OCI-LY7 (cell line): Measurements from ENCODE around the gene SLC13A3.

Source experiments
- EZH2phosphoT487 ChIP-seq: fragments of 200-600 bp; sonication (generic); IDR thresholded peaks from 2 replicates; pipeline ENCODE4 v1.6.1; 2018; ENCODE audit warnings: low read depth, borderline replicate concordance, mild to moderate bottlenecking, mixed run types, antibody characterized with exemption, low read length, moderate library complexity, mixed read lengths
- TF ChIP-seq, protein P1 (sequence below): fragments of 200-600 bp; sonication (generic); conservative IDR thresholded peaks from 2 replicates; pipeline ENCODE4 v1.5.1; 2014; ENCODE audit warnings: mild to moderate bottlenecking, antibody characterized with exemption, low read length, moderate library complexity, mixed read lengths

DNA sequence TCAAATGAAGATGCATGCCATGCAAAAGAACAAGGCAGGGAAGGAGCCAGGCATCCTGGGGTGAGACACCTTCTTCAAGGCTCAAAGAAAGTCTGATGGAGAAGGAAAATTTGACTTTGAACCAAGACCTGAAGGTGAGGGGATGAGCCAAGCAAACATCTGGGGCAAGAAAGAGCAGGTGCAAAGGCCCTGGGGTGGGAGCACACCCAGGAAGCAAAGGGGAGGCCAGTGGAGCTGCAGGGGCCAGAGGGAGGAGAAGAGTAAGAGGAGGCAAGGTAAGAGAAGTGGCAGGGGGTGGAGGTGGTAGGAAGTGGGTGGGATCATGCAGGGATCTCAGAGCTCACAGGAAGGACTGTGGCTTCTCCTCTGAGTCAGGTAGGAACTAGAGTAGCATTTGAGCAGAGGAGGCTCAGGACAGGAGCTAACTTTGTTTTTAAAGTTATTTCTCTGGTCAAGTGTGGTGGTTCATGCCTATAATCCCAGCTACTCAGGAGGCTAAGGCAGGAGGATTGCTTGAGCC lies 49.6 kb downstream of the SLC13A3 start:
- TF ChIP-seq, protein P1, sequence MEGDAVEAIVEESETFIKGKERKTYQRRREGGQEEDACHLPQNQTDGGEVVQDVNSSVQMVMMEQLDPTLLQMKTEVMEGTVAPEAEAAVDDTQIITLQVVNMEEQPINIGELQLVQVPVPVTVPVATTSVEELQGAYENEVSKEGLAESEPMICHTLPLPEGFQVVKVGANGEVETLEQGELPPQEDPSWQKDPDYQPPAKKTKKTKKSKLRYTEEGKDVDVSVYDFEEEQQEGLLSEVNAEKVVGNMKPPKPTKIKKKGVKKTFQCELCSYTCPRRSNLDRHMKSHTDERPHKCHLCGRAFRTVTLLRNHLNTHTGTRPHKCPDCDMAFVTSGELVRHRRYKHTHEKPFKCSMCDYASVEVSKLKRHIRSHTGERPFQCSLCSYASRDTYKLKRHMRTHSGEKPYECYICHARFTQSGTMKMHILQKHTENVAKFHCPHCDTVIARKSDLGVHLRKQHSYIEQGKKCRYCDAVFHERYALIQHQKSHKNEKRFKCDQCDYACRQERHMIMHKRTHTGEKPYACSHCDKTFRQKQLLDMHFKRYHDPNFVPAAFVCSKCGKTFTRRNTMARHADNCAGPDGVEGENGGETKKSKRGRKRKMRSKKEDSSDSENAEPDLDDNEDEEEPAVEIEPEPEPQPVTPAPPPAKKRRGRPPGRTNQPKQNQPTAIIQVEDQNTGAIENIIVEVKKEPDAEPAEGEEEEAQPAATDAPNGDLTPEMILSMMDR, result no peak
- no peak for TF ChIP-seq EZH2phosphoT487
